ENCODE results near the gene CDH4. TPM values are rescaled to one million over a fixed set of nuclear protein-coding genes. Genes with fewer than 3 reads are reported as not detected.

The CDH4 gene
- total RNA-seq, 4 donors from 2014 or later: 0.71 to 4.2 (median 2.9) TPM

DNA sequence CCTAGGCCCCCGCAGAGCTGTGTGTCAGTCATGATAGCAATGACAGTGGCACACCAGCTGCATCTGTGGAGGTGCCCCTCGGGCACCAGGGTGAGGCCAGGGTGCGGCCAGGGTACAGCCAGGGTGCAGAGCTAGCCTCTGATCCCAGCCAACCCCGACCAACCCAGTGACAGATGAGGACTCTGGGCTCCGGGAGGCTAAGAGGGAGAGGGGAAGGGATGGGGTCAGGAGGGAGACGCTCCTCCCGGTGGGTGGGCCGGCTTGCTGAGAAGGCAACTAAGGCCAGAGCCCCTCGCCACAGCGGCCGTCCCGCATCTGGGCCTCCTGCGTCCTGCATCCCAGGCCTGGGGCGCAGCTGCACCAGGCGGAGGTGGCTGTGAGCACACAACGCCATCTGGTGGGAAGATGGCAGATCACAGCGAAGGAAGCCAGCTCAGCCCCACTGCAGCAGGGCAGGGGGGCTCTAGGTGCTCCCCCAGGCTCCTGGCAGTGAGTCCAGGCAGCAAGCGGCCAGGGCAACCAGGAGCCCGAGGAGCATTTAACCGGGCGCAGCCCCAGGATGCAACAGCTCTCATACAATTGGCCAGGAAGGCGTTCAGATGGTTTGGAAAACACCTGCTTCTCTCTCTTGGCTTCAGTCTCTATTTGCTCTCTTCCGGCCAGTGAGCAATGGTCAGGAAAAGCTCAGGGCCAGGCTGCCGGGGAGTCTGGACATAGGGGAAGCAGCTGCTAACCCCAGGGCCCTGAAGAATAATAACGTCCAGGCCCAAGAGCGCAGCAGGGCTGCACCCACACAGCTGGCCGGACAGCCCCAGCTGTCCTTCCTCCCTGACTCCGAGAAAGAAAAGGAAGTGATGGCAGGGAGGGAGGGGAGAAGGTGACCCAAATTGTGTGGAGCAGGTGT, 644.2 kb downstream of the CDH4 start:
- DNase-seq (ENCODE audit: low spot score in 2 of 2): no peak
- intact Hi-C loops (cut with DNase I; ENCODE audit: low total_unique reads): no loop called here
- no peak for TF ChIP-seq POLR2A (IDR thresholded peaks at IDR 0.05)
- TF ChIP-seq, protein P1, sequence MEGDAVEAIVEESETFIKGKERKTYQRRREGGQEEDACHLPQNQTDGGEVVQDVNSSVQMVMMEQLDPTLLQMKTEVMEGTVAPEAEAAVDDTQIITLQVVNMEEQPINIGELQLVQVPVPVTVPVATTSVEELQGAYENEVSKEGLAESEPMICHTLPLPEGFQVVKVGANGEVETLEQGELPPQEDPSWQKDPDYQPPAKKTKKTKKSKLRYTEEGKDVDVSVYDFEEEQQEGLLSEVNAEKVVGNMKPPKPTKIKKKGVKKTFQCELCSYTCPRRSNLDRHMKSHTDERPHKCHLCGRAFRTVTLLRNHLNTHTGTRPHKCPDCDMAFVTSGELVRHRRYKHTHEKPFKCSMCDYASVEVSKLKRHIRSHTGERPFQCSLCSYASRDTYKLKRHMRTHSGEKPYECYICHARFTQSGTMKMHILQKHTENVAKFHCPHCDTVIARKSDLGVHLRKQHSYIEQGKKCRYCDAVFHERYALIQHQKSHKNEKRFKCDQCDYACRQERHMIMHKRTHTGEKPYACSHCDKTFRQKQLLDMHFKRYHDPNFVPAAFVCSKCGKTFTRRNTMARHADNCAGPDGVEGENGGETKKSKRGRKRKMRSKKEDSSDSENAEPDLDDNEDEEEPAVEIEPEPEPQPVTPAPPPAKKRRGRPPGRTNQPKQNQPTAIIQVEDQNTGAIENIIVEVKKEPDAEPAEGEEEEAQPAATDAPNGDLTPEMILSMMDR (IDR thresholded peaks at IDR 0.05): no peak
- WGBS, 2 donors: 30 to 36% methylated on average over 18 to 28 of the region's 28 CpGs
- H3K4me3 ChIP-seq (ENCODE audit: low read depth, poor library complexity, severe bottlenecking): no peak overlapping the region

DNA sequence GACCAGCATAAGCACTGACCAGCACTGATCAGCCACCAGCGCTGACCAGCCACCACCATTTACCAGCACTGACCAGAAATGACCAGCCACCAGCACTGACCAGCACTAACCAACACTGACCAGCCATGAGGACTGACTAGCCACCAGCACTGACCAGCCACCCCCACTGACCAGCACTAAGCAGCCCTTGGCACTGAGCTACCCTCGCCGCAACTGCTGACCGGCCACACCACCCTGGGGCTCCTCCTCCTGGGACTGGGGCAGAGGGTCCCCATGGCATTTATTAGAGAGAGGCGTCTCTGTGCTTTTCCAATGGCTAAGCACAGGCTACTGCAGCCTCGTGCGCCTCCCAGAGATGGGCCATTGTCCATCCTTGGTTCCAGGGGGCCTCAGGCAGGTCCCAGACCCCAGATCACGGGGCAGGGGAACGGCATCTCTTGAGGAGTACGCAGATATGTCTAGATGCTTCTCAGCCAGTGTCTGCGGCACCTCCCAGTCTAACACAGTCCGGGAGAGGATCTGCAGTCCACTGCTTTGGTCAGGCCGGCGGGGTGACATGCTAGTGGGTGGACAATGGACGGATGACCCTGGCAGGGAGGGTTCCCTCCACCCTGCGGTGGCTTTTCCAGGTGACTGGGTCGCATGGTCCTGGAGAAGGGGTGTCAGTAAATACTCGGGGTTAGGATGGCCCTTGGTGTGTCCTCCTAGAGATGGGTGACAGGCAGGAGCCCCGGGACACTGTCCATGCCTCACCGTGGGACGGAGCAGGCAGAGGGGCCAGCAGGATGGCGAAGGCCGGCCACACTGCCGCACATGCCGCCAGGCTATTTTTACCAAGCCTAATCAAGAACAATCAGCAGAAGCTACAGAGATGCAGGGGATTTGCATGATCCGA, 645.6 kb downstream of the CDH4 start:
- WGBS, 2 donors: 87 to 90% methylated on average over 23 to 24 of the region's 26 CpGs
- DNase-seq (ENCODE audit: low spot score in 2 of 2): no peak
- H3K4me3 ChIP-seq (ENCODE audit: low read depth, poor library complexity, severe bottlenecking): no peak overlapping the region
- TF ChIP-seq POLR2A (IDR thresholded peaks at IDR 0.05): no peak
- TF ChIP-seq, protein P1 (IDR thresholded peaks at IDR 0.05): no peak
- intact Hi-C loops (cut with DNase I; ENCODE audit: low total_unique reads): no loop called here

DNA sequence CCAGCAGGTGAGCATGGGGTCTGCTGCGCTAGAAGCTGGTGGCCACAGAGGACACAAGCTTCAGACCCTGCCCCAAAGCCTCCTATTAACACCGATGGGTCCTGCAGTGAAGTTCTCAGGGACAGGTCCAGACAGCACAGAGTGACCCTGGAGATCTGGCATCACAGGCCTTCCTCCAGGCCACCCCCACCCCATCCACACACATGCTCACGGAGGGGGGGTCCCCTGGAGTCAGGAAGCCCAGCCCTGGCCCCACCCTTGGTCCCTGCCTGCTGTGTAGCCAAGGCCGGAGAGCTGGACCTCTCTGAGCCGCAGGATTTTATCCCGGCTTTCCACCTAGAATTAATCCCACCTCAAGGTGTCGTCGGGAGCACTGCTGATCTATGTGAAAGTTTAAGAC, 646.3 kb downstream of the CDH4 start:
- no peak overlapping the region for H3K4me3 ChIP-seq (ENCODE audit: low read depth, poor library complexity, severe bottlenecking)
- intact Hi-C loops (cut with DNase I; ENCODE audit: low total_unique reads): no loop called here
- WGBS, 2 donors: 67 to 81% methylated on average over 7 to 8 of the region's 8 CpGs
- no peak for TF ChIP-seq POLR2A (IDR thresholded peaks at IDR 0.05)
- TF ChIP-seq, protein P1 (IDR thresholded peaks at IDR 0.05): no peak
- DNase-seq (ENCODE audit: low spot score in 2 of 2): no peak

DNA sequence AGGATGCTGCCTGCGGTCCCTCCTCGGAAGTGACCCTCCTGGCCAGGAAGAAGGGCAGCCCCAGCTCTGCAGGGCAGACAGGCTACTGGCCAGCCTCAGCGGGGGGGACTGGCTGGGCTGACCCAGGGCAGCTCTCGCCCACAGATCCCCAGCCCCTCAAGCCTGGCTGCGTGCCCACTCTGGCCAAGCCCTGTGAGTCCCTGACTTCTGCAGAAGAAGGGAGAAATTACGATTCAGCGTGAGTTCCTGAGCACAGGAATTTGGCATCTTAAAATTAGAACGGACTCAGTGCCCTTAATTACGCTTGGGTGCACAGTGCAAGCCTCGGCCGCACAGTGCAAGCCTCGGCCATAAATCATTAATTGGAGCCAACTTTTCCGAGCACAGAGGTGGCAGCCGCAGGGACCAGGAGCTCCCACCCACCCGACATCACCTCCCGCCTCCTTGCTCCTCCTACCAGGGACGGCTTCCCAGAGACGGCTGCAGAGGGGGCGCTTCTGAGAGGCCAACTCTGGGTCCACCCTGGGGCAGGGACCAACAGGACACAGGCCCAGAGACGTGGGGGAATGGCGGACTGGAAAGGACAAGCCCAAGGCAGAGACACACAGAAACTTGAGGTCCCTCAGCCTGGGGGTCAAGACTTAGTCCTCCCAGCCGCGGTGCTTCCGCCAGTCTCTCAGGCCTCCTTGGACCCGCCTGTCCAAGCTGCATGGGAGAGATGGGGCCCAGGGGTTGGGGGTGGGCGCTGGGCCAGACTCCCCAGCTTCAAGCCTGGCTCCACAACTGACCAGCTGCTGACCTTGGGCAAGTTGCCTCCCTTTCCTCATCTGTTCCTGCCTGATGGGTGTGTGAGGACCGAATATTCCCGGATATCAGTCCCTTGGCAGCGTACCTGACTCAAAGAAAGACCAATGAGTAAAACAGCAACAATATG, 648.2 kb downstream of the CDH4 start:
- no peak overlapping the region for H3K4me3 ChIP-seq (ENCODE audit: low read depth, poor library complexity, severe bottlenecking)
- 47 to 74% methylated on average over 26 to 29 of the region's 29 CpGs for WGBS, 2 donors
- TF ChIP-seq POLR2A (IDR thresholded peaks at IDR 0.05): no peak
- TF ChIP-seq, protein P1 (IDR thresholded peaks at IDR 0.05): no peak

DNA sequence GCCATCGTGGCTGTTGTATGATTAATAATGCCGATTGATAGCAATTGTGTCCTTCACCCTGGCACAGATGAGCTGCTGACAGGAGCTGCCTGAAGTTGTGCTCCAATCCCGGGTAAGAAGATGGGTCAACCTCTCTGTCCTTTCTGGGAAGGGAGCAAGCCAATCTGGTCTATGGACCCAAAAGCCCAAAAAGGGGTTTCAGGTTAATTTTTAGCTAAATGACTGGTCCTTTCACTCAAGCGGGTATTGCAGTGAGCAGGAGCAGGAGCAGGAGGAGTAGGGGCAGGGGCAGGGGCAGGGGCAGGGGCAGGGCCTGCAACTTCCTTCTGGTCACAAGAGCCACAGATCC, 648.9 kb downstream of the CDH4 start:
- WGBS, 2 donors: 78 to 81% methylated on average over 4 of the region's 4 CpGs
- intact Hi-C loops (cut with DNase I; ENCODE audit: low total_unique reads): no loop called here
- no peak overlapping the region for H3K4me3 ChIP-seq (ENCODE audit: low read depth, poor library complexity, severe bottlenecking)
- TF ChIP-seq POLR2A (IDR thresholded peaks at IDR 0.05): no peak
- TF ChIP-seq, protein P1 (IDR thresholded peaks at IDR 0.05): no peak
- DNase-seq (ENCODE audit: low spot score in 2 of 2): no peak

More for the DNA sequence above, 648.2 kb downstream of the CDH4 start:
- no peak for DNase-seq (ENCODE audit: low spot score in 2 of 2)
- intact Hi-C loops (cut with DNase I; ENCODE audit: low total_unique reads): no loop called here
